Breast epithelium (tissue), 3 donors: ENCODE measurements around the gene ZNF385A.

Experiments used
- CTCF ChIP-seq, 3 donors: fragments of 450-650 bp; IDR thresholded peaks; one replicate each; pipeline ENCODE4 v1.5.1; 2016 to 2017; ENCODE audit warnings: antibody characterized with exemption in 3 of 3, mild to moderate bottlenecking in 3 of 3, moderate library complexity in 3 of 3
- POLR2AphosphoS5 ChIP-seq, 3 donors: sonication (generic); formaldehyde crosslinking; IDR thresholded peaks; one replicate each; pipeline ENCODE4 v1.6.1; 2017; ENCODE audit warnings: antibody characterized with exemption in 3 of 3

- no peak for TF ChIP-seq CTCF (IDR thresholded peaks at IDR 0.05)
- no peak for TF ChIP-seq POLR2AphosphoS5 (IDR thresholded peaks at IDR 0.05)
Observed at GRCh38 chr12:54431911-54432814, 47.6 kb upstream of the ZNF385A start.
